HG03025 (cell line): ENCODE data around the gene FZD10.

ENCODE experiments used
- ATAC-seq: cut with Tn5 transposase; IDR thresholded peaks from one replicate; pipeline ENCODE4 v1.9.1; 2021; ENCODE audit warnings: mild to moderate bottlenecking, moderate library complexity; ENCODE audit not compliant: unreplicated experiment, low FRiP score

The FZD10 gene

GRCh38 chr12:130200445-130200844 lies 38.2 kb downstream of the FZD10 start:
- no peak for ATAC-seq

GRCh38 chr12:130201037-130201436 lies 38.8 kb downstream of the FZD10 start:
- no peak for ATAC-seq

- no peak for ATAC-seq
Measured at GRCh38 chr12:130202201-130202600, 39.9 kb downstream of the FZD10 start.

GRCh38 chr12:130203151-130203550 lies 40.9 kb downstream of the FZD10 start:
- no peak for ATAC-seq

- ATAC-seq: no peak
Measured at GRCh38 chr12:130204541-130204953, 42.3 kb downstream of the FZD10 start.

- ATAC-seq: no peak
Measured at GRCh38 chr12:130205495-130205894, 43.2 kb downstream of the FZD10 start.

GRCh38 chr12:130212384-130212989 lies 50.2 kb downstream of the FZD10 start:
- no peak for ATAC-seq

- ATAC-seq: no peak
Measured at GRCh38 chr12:130213249-130213648, 51.0 kb downstream of the FZD10 start.

- no peak for ATAC-seq
Measured at GRCh38 chr12:130214686-130215395, 52.6 kb downstream of the FZD10 start.
